GM21360 (cell line): ENCODE results near the gene CDH23.

ENCODE experiments used
- ATAC-seq: cut with Tn5 transposase; IDR thresholded peaks from one replicate; pipeline ENCODE4 v1.9.1; 2021; ENCODE audit warnings: mild to moderate bottlenecking, moderate library complexity; ENCODE audit not compliant: unreplicated experiment

CDH23 gene

DNA sequence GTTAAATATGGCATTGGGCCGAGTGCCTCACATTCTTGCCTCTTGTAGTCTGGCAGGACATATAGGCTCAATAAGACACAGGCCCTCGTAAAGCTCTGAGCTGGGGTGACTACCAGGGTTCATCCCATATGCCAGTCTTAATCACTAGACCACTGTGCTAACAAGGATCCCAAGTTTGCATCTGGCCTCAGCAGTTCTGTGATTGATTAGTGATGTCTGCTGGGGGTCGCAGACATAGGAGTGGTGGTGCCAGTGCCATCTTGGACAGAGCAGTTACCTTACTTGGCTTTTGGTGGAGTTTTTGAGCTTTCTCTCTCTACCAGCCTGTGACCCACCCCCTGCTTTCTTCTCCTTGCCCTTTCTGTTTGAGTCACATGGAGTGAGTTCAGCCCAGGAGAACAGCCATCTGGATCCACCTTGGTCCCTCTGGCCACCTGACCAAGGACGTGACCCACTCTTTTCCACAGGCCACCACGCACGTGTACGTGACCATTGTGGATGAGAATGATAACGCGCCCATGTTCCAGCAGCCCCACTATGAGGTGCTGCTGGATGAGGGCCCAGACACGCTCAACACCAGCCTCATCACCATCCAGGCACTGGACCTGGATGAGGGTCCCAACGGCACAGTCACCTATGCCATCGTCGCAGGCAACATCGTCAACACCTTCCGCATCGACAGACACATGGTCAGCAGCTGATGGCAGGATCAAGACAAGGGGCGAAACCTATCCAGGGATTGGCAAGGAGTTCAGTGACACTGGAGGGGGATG lies 380.7 kb downstream of the CDH23 start:
- no peak for ATAC-seq

GRCh38 chr10:71778071-71778825 lies 381.5 kb downstream of the CDH23 start:
- ATAC-seq = no peak

DNA sequence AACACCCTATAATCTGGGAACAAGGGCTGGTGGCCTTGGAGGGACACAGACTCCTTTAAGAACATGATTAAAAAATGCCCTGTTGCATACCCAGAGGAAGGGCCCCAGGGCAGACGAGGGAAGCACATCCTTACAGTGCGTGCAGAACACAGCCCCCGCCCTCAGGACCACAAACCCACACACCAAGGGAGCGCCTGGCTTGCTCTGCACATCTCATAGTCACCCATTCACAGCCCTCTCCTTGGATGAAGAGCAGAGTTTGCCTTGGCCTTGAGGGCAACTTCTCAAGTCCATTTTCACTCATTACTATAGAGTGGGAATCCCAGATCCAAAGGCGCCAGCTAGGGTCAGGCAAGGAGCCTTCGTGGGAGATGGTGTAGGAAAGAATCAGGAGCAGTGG lies 382.9 kb downstream of the CDH23 start:
- no peak for ATAC-seq

DNA sequence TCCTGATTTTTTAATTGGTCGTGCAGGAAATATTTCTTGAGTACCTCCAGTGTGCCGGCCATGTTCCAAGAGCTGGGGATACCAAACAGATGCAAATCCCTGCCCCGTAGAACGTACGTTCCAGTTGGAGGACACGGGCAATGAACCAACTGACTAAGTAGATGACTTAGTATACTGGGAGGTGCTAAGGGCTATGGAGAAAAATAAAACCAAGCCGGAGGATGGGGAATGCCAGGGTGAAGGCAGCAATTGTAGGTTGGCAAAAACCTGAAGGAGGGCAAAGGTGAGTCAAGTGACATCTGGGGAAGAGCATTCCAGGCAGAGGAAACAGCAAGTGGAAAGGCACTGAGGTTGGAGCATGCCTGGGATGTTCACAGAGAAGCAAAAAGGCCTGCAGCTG lies 383.4 kb downstream of the CDH23 start:
- ATAC-seq = no peak

DNA sequence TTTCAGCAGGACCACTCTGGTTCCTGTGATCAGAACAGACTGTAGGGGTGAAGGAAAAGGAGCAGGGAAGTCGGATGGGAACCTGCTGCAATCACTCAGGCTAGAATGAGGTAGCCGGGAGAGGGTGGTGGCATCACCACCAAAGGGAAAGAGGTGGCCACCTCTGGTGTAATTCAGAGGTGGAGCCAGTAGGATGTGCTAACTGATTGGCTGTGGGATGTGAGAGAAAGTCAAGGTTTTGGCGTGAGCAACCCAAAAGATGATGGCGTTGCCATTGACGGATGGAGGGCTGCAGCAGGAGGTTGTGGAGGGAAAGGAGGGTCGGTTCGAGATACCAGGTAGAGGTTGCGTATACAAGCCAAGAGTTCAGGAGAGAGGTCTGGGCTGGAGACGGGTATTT lies 384.0 kb downstream of the CDH23 start:
- no peak for ATAC-seq

- no peak for ATAC-seq
These were observed 385.6 kb downstream of the CDH23 start for GRCh38 chr10:71782221-71782916.

- ATAC-seq = no peak
These were observed 386.3 kb downstream of the CDH23 start for GRCh38 chr10:71782917-71783490.

DNA sequence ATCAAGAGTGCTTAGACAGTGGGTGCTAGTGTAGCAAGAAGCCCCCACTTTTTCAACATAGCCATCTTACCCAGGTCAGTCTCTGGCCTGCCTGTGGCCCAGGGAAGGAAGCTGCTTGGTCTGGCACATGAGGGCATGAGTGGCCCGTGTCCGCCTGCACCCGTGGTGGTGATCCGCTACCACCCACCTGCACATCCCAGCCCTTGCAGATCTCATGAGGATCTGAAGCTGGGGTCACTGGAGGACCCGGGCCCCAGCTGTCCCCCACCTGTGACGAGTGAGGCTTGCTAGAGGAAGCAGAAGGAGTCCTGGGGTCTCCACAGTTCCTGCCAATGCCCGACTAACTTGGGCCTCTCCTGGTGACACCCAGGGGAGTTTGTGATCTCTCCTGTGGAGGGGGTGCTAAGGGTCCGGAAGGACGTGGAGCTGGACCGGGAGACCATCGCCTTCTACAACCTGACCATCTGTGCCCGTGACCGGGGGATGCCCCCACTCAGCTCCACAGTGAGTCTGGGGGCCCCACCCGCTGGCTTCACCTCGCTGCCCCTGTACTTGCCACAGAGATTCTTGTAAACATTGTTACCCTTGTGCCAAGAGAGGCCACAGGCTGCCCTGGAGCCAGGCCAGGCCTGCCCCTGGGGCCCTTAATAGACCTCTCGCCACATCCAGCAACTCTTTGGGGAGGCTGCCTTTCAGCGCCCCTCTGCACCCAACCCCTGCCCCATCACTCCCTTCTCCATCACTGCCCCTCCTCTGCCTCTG lies 387.4 kb downstream of the CDH23 start:
- ATAC-seq = no peak

DNA sequence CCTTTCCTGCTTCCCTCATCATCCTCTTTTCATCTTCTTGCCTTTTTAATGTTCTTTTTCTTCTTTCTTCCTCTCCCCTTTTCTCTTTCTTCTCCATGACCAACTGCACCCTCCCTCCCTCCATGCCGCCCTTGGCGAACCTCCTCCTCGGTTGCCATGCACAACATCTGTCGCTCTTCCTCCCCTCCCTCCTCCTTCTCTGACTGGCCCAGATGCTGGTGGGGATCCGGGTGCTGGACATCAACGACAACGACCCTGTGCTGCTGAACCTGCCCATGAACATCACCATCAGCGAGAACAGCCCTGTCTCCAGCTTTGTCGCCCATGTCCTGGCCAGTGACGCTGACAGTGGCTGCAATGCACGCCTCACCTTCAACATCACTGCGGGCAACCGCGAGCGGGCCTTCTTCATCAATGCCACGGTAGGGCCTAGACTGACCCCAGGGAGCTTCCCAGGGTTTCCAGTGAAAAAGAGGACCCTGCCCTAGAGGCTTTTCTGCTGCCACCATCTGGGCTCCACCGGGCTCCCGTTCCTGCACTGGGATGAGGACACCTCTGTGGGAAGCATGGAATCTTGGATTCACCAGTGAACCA lies 388.1 kb downstream of the CDH23 start:
- ATAC-seq = no peak

GRCh38 chr10:71788954-71789353 lies 392.2 kb downstream of the CDH23 start:
- ATAC-seq = no peak

DNA sequence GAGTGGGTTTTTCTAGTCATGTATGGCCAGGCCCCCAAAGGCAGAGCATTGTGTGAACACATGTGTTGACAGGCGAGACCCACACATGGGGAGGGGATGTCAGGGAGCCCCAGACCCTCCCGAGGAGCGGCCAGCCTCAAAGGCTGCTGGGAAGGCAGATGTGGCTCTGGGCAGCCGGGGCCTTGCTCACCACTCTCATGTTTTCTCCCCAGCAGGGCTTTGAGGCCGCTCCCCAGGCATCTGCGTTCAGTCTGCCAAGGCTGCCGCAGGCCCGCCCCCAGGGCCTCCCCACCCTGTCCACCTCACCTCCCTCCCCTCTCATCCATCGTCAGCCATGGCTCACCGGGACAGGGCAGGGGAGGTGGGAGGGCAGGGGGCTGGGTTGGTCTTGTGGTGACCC lies 393.2 kb downstream of the CDH23 start:
- ATAC-seq = no peak

GRCh38 chr10:71790749-71791440 lies 394.2 kb downstream of the CDH23 start:
- no peak for ATAC-seq

GRCh38 chr10:71795248-71795647 lies 398.5 kb downstream of the CDH23 start:
- no peak for ATAC-seq

DNA sequence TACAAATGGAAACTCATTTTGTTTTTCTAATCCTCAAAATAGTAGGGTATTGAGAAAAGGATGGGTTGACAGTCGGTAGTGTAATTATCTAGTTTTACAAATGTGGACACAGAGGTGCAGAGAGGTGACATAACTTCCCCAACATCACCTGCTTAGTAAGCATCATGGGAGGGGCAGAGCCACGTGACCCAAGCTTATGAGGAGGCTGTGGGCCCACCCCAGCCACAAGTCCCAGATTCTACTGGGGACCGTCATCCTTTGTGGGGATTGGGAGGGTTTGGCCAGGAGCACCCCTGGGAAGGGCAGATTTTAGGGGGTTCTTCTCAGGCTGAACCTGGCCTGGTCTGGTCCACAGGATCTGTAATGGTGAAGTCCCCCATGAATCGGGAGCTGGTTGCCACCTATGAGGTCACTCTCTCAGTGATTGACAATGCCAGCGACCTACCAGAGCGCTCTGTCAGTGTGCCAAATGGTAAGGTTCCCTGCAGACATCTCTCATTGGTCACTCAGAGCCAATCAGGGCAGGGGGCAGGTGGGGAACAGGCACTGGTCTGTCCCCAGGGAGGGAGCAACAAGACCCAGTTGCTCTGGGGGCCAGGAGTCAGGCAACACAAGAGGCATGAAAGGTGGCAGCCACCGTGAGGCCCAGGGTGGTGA lies 400.2 kb downstream of the CDH23 start:
- no peak for ATAC-seq

DNA sequence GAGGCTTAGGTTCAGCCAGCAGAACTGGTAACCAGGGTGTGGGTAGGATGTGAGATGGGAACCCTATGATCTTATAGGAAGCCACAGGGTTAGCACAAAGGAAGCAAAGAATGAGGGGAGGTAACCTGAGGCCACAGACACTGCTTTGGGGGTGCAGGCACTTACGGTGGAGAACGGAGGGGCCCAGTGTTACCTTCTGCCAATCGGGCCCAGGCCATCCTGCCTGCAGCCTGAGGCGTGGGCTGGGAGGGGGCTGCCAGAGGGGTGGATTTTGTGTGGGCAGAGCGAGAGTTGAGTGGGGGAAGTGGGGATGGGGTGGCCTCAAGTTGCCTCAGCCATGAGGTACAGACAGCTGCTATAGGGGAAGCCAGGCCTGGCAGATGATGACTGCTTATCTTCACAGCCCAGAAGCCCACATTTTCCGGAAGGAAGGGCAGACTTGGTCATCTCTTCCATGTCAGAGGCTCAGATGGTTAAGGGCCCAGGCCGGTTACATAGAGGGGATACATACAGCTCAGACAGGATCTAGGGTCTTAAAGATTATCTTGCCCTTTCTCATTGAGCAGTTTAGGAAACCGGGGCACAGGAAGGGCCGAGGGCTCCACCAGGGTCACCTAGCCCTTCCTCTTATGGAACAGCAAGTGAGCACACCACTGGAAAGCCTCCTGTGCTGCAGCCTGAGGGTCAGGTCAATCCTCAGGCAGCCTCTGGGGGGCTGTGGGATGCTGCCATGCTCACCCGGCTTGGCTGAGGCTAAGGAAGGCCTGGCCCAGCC lies 401.0 kb downstream of the CDH23 start:
- no peak for ATAC-seq

- no peak for ATAC-seq
These were observed 401.5 kb downstream of the CDH23 start for GRCh38 chr10:71798308-71798624.

- no peak for ATAC-seq
These were observed 402.4 kb downstream of the CDH23 start for GRCh38 chr10:71799112-71799511.

DNA sequence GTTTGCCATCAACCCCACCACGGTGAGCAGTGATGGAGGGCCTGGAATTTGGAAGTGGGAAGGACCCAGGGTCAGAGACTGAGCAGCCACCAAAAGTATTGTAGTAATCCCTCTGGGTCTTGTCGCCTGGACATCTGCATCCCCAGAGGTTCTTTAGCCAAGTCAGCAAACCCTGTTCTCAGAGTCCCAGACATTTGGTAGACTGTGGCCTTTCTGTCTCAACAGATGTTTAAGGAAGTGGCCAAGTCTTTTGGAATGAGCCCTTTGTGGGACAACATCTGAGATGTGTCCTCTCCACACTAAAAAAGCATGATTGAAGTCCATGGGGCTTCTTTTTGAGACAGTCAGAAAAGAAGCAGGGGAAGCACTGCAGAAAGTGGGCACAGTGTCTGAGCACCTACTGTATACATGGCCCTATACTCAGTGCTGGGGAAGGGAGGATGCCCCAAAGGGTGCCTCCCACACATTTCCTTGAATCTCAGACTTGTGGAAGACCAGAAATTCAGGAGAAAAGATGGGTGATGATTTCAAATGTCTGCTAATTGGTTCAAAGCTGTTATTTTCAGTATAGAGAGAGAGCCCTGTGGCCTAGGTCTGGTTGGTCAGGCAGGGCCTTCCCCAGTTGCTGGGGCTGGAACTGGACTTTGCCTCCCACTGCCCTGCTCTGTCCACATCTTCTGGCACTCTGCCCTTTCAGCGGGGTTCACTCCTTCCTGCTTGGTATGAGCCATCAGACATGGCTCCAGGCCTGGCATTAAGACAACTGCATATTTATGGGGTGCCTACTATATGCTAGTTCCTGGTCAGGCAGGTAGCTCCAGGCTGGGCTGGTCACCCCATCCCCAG lies 403.1 kb downstream of the CDH23 start:
- no peak for ATAC-seq
